ENCODE results near the gene HENMT1. TPM values are rescaled to one million over a fixed set of nuclear protein-coding genes. Genes with fewer than 3 reads are reported as not detected.

The HENMT1 gene
- total RNA-seq, 1 experiment from 2014 or later: 23.0 TPM

GRCh38 chr1:108645564-108646184 lies 15.2 kb downstream of the HENMT1 start:
- intact Hi-C loops (cut with micrococcal nuclease; ENCODE audit: unreplicated experiment): no loop called here
- BruUV-seq (replicated peaks): no TSS peak
- TF ChIP-seq SIN3A (IDR thresholded peaks at IDR 0.05; ENCODE audit: borderline replicate concordance, insufficient read depth, low read depth, low read length): no peak
- TF ChIP-seq REST (IDR thresholded peaks at IDR 0.05; ENCODE audit: insufficient read depth in 1 of 2, low read depth in 2 of 2, low read length in 1 of 2): no peak
- TF ChIP-seq POLR2AphosphoS5 (IDR thresholded peaks at IDR 0.05; ENCODE audit: low read depth, low read length): no peak
- no peak for TF ChIP-seq TCF7L2 (IDR thresholded peaks at IDR 0.05; ENCODE audit: low read depth, low read length)
- TF ChIP-seq CTCF (IDR thresholded peaks at IDR 0.05): no peak
- POLR2A ChIA-PET: no interaction called here
- ATAC-seq (no peak), DNase-seq (ENCODE audit: low read depth, low spot score) (no peak)
- Histone ChIP-seq H3K9me3 (ENCODE audit: control insufficient read depth, insufficient read depth, low read depth, low read length) (no peaks in the 10 kb centered on the region), H3K27me3 (ENCODE audit: control insufficient read depth, insufficient read depth, low read length) (no peaks in the 10 kb centered on the region), H3K4me3 (ENCODE audit: low read depth in 2 of 2, low read length in 2 of 2) (no peak overlapping the region), H3K36me3 (ENCODE audit: control insufficient read depth, insufficient read depth, low read length) (no peaks in the 10 kb centered on the region), H3K27ac (ENCODE audit: low read length) (no peak overlapping the region), H3K4me1 (ENCODE audit: control insufficient read depth, insufficient read depth, low read length) (no peaks in the 10 kb centered on the region)
- in situ Hi-C loops (cut with HindIII; ENCODE audit: low pct_unique_long_range_greater_than_20kb, low sequenced_read_pairs): no loop called here
- CTCF ChIA-PET: no interaction called here

GRCh38 chr1:108644984-108645383 lies 15.9 kb downstream of the HENMT1 start:
- H3K9me3 ChIP-seq (ENCODE audit: control insufficient read depth, insufficient read depth, low read depth, low read length): no peaks in the 10 kb centered on the region
- POLR2A ChIA-PET: no interaction called here
- H3K4me1 ChIP-seq (ENCODE audit: control insufficient read depth, insufficient read depth, low read length): no peaks in the 10 kb centered on the region
- CTCF ChIA-PET: no interaction called here
- ATAC-seq (no peak), DNase-seq (ENCODE audit: low read depth, low spot score) (no peak)
- no peak overlapping the region for H3K4me3 ChIP-seq (ENCODE audit: low read depth in 2 of 2, low read length in 2 of 2)
- BruUV-seq (replicated peaks): no TSS peak
- TF ChIP-seq CTCF (IDR thresholded peaks at IDR 0.05) (no peak), SIN3A (IDR thresholded peaks at IDR 0.05; ENCODE audit: borderline replicate concordance, insufficient read depth, low read depth, low read length) (no peak), TCF7L2 (IDR thresholded peaks at IDR 0.05; ENCODE audit: low read depth, low read length) (no peak), POLR2AphosphoS5 (IDR thresholded peaks at IDR 0.05; ENCODE audit: low read depth, low read length) (no peak), REST (IDR thresholded peaks at IDR 0.05; ENCODE audit: insufficient read depth in 1 of 2, low read depth in 2 of 2, low read length in 1 of 2) (no peak)
- intact Hi-C loops (cut with micrococcal nuclease; ENCODE audit: unreplicated experiment): no loop called here
- H3K27ac ChIP-seq (ENCODE audit: low read length): no peak overlapping the region
- no peaks in the 10 kb centered on the region for H3K27me3 ChIP-seq (ENCODE audit: control insufficient read depth, insufficient read depth, low read length)
- in situ Hi-C loops (cut with HindIII; ENCODE audit: low pct_unique_long_range_greater_than_20kb, low sequenced_read_pairs): no loop called here
- no peaks in the 10 kb centered on the region for H3K36me3 ChIP-seq (ENCODE audit: control insufficient read depth, insufficient read depth, low read length)

Measured in Panc1 (cell line).